K562 (cell line): ENCODE measurements around the gene CNTN4. TPM values are rescaled to one million over a fixed set of nuclear protein-coding genes. Genes with fewer than 3 reads are reported as not detected.

Source experiments
- ATAC-seq: fragments of 200-7000 bp; cut with Tn5 transposase; 3 replicates; pipeline ENCODE4 v1.9.1; 2020; ENCODE audit warnings: moderate library complexity
- BruUV-seq: library from RNA; stranded (reverse); fragments of 400-500 nt; replicated peaks from 2 replicates; lab custom pipeline; 2021; lab: Mats Ljungman, UMichigan
- CTCF ChIA-PET: fragments of 300-600 bp; formaldehyde crosslinking; extraction: SDS; loops from one replicate; lab custom pipeline; 2021; ENCODE audit warnings: low intra/inter-chr PET ratio; lab: Yijun Ruan, JAX
- POLR2A ChIA-PET: fragments of 300-600, 350-650 bp; sonication (Branson Sonifier 250); formaldehyde crosslinking; extraction: SDS; loops from one replicate; lab custom pipeline; 2021; ENCODE audit warnings: antibody characterized with exemption, inconsistent platforms; lab: Yijun Ruan, JAX
- DNase-seq, 4 experiments: peaks; one replicate each; pipeline versions ENCODE4 v3.0.0 to v3.0.0-alpha.2; 2011 to 2018; ENCODE audit warnings: low spot score in 3 of 4, mixed read lengths in 3 of 4; ENCODE audit errors: extremely low read depth in 1 of 4
- FAIRE-seq: peaks from 2 replicates; lab custom pipeline; 2011; peaks lifted over from hg19 to GRCh38; lab: Jason Lieb, UNC
- H2AFZ ChIP-seq: 2 replicates; pipeline ENCODE4 v1.6.0; 2011; ENCODE audit warnings: low read depth, low read length, control low read depth, inconsistent platforms
- H3K27ac ChIP-seq: fragments of 200-600 bp; 3 replicates; pipeline ENCODE4 v1.8.0; 2011; ENCODE audit warnings: low read depth, mild to moderate bottlenecking, control low read depth, inconsistent platforms, low read length, moderate library complexity, mixed read lengths; ENCODE audit errors: extremely low read depth
- H3K27me3 ChIP-seq, 2 experiments: fragments of 300-600 bp in 1 of 2; 2 replicates in 1 of 2; 3 replicates in 1 of 2; pipeline versions ENCODE4 v1.6.0 to v1.8.0; 2011; ENCODE audit warnings: inconsistent platforms in 2 of 2, low read length in 2 of 2, mild to moderate bottlenecking in 1 of 2, mixed read lengths in 1 of 2, moderate library complexity in 1 of 2; ENCODE audit not compliant: control insufficient read depth in 2 of 2, insufficient read depth in 2 of 2
- H3K36me3 ChIP-seq: fragments of 300-600 bp; 3 replicates; pipeline ENCODE4 v1.8.0; 2011; ENCODE audit warnings: mild to moderate bottlenecking, low read length, inconsistent platforms; ENCODE audit not compliant: control insufficient read depth, insufficient read depth
- H3K4me1 ChIP-seq, 2 experiments: fragments of 200-600 bp in 1 of 2; replicated peaks in 1 of 2; 2 replicates in 1 of 2; 3 replicates in 1 of 2; pipeline versions ENCODE4 v1.5.1 to v1.8.0; 2011; ENCODE audit warnings: inconsistent platforms in 2 of 2, low read length in 2 of 2, mild to moderate bottlenecking in 1 of 2, mixed read lengths in 1 of 2, moderate library complexity in 1 of 2; ENCODE audit not compliant: control insufficient read depth in 2 of 2, insufficient read depth in 2 of 2
- H3K4me2 ChIP-seq: 2 replicates; pipeline ENCODE4 v1.6.1; 2011; ENCODE audit warnings: low read length, control low read depth, inconsistent platforms, mixed read lengths; ENCODE audit not compliant: insufficient read depth
- H3K4me3 ChIP-seq: fragments of 200-600 bp; sonication (generic), shearing (Covaris generic); 2 replicates; pipeline ENCODE4 v1.5.1; 2016; ENCODE audit warnings: control low read depth, inconsistent platforms
- H3K79me2 ChIP-seq: fragments of 200-600 bp; 3 replicates; pipeline ENCODE4 v1.8.0; 2011; ENCODE audit warnings: low read length, inconsistent platforms; ENCODE audit not compliant: control insufficient read depth, insufficient read depth
- H3K9ac ChIP-seq, 2 experiments: 2 replicates each; pipeline versions ENCODE4 v1.6.0 to v1.6.1; 2011; ENCODE audit warnings: low read depth in 2 of 2, low read length in 2 of 2, control low read depth in 1 of 2, inconsistent platforms in 1 of 2, mild to moderate bottlenecking in 1 of 2, mixed read lengths in 1 of 2; ENCODE audit not compliant: insufficient read depth in 1 of 2
- H3K9me1 ChIP-seq: one replicate; pipeline ENCODE4 v1.6.0; 2011; ENCODE audit warnings: inconsistent platforms, mild to moderate bottlenecking, low read length, moderate library complexity; ENCODE audit not compliant: control insufficient read depth, insufficient read depth
- H3K9me3 ChIP-seq: replicated peaks from 2 replicates; pipeline ENCODE4 v1.5.1; 2011; ENCODE audit warnings: low read depth, low read length, inconsistent platforms; ENCODE audit not compliant: control insufficient read depth, insufficient read depth
- H4K20me1 ChIP-seq: replicated peaks from 2 replicates; pipeline ENCODE4 v1.6.1; 2011; ENCODE audit warnings: low read length, inconsistent platforms, mixed read lengths; ENCODE audit not compliant: control insufficient read depth, insufficient read depth
- DNMT1 ChIP-seq: fragments of 450-650 bp; IDR thresholded peaks from 2 replicates; pipeline ENCODE4 v1.6.1; 2016; ENCODE audit warnings: antibody characterized with exemption, mild to moderate bottlenecking
- HNRNPLL ChIP-seq: fragments of 200-400 bp; formaldehyde crosslinking; IDR thresholded peaks from 2 replicates; pipeline ENCODE4 v1.6.1; 2017; ENCODE audit warnings: low read length, low read depth, mild to moderate bottlenecking; ENCODE audit not compliant: poor library complexity, severe bottlenecking
- NR3C1 ChIP-seq: sonication (generic); formaldehyde crosslinking; IDR thresholded peaks from 2 replicates; pipeline ENCODE4 v1.8.1; 2022; ENCODE audit warnings: missing genetic modification reagents
- SPI1 ChIP-seq: IDR thresholded peaks from 2 replicates; pipeline ENCODE4 v1.6.1; 2011; ENCODE audit warnings: low read depth, low read length, control low read depth, borderline replicate concordance
- TAF15 ChIP-seq: fragments of 200-400 bp; formaldehyde crosslinking; IDR thresholded peaks from 2 replicates; pipeline ENCODE4 v1.6.1; 2017; ENCODE audit warnings: mild to moderate bottlenecking, low read depth, low read length, moderate library complexity
- XRCC4 ChIP-seq: IDR thresholded peaks from one replicate; pipeline ENCODE4 v1.6.1; 2011; ENCODE audit not compliant: insufficient read depth, insufficient read length; ENCODE audit errors: extremely low read depth
- XRCC5 ChIP-seq: fragments of 200-400 bp; formaldehyde crosslinking; IDR thresholded peaks from 2 replicates; pipeline ENCODE4 v1.6.1; 2017; ENCODE audit warnings: low read depth, mild to moderate bottlenecking, low read length
- ZNF274 ChIP-seq: IDR thresholded peaks from 2 replicates; pipeline ENCODE4 v1.6.1; 2011; ENCODE audit warnings: low read depth, mild to moderate bottlenecking, low read length, moderate library complexity, borderline replicate concordance
- ZNF282 ChIP-seq: sonication (generic); formaldehyde crosslinking; IDR thresholded peaks from 2 replicates; pipeline ENCODE4 v1.8.1; 2023; ENCODE audit warnings: missing genetic modification reagents
- ZNF324 ChIP-seq: fragments of 250-450 bp; sonication (Bioruptor Pico); IDR thresholded peaks from 2 replicates; pipeline ENCODE4 v1.4.0; 2020; ENCODE audit warnings: mild to moderate bottlenecking
- ZNF717 ChIP-seq: fragments of 250-450 bp; sonication (Bioruptor Pico); IDR thresholded peaks from 2 replicates; pipeline ENCODE4 v1.5.0; 2021
- WGBS: fragments of 100-300 bp; shearing (Covaris generic); methylation state at CpG from one replicate; pipeline ENCODE4 v1.1.6; 2016; ENCODE audit warnings: low coverage, mixed read lengths; ENCODE audit not compliant: insufficient coverage; ENCODE audit errors: missing lambda C conversion rate; 5-methylcytosine and 5-hydroxymethylcytosine counted together
- in situ Hi-C: fragments of 300-500 bp; cut with MboI; formaldehyde crosslinking; loops from 4 replicates; pipeline ENCODE4 v1.15.0; 2018; ENCODE audit warnings: inconsistent platforms, mixed read lengths
- intact Hi-C: fragments of 100-400 bp; cut with micrococcal nuclease; formaldehyde crosslinking; loops from 2 replicates; pipeline ENCODE4 v1.14.2; 2022
- polyA plus RNA-seq, 8 experiments: library from polyadenylated mRNA; depleted of rRNA in 4 of 8; stranded (reverse) in 5 of 8; unstranded in 3 of 8; fragments of >200 nt; fragmentation: Nextera tagmentation in 2 of 8; fragmentation: Illumina TruSeq in 1 of 8; extraction: Ambion mirVana in 2 of 8; extraction: Trizol in 1 of 8; gene quantifications; 2 replicates each; pipeline versions ENCODE4 v1.2.1 to v1.2.3, GENCODE V29; 2011 to 2014; ENCODE audit warnings: inconsistent platforms in 1 of 8, missing spikeins in 1 of 8
- total RNA-seq, 7 experiments: library from RNA; depleted of rRNA in 6 of 7; stranded (reverse); fragments of >200 nt in 6 of 7; fragmentation: Illumina TruSeq in 2 of 7; extraction: Trizol in 2 of 7; gene quantifications; 2 replicates each; pipeline versions ENCODE4 v1.2.1 to v1.2.3, GENCODE V29; 2011 to 2021; ENCODE audit warnings: low replicate concordance in 1 of 7
- TF ChIP-seq, protein P1 (sequence below): sonication (generic); formaldehyde crosslinking; IDR thresholded peaks from 2 replicates; pipeline ENCODE4 v1.8.0; 2022; ENCODE audit warnings: mild to moderate bottlenecking, missing genetic modification reagents
- TF ChIP-seq, protein P2 (sequence below): fragments of 250-450 bp; sonication (Bioruptor Pico); IDR thresholded peaks from 2 replicates; pipeline ENCODE4 v1.5.0; 2021
- TF ChIP-seq, protein P3 (sequence below), 2 experiments: fragments of 150-350 bp in 1 of 2; IDR thresholded peaks; 2 replicates each; pipeline ENCODE4 v1.6.1; 2012 to 2016; ENCODE audit warnings: low read depth in 2 of 2, low read length in 2 of 2, mild to moderate bottlenecking in 1 of 2, moderate library complexity in 1 of 2

CNTN4 gene
- total and polyA plus RNA-seq, 9 of the 15 experiments (the other 6 are each of a cell fraction or from before 2014, with no cell fraction given) = not detected

DNA sequence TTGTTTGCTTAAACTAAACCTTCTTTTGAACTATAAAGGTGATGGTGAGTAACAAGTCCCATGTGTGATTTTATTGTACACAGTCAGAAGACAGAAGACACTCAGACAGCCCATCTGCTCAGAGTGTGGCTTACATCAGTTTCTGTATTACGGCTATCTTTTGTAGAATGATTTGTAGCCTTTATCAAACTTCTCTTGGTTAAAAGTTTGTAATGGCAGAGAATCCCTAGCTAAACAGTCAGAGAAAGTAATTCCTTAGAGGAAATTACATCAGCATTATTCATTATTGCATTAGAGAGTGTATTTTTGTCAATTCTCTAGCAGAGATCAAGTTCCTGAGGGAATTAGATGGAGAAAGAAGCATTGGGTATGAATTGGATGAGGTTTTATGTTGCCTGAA, 500.8 kb downstream of the CNTN4 start (continued):
- TF ChIP-seq, protein P1, sequence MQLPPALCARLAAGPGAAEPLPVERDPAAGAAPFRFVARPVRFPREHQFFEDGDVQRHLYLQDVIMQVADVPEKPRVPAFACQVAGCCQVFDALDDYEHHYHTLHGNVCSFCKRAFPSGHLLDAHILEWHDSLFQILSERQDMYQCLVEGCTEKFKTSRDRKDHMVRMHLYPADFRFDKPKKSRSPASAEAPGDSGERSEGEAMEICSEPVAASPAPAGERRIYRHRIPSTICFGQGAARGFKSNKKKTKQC = no peak
- no peak for TF ChIP-seq TAF15
- TF ChIP-seq HNRNPLL = no peak
- no peak for TF ChIP-seq XRCC4
- no peak for TF ChIP-seq XRCC5
- TF ChIP-seq, protein P2, sequence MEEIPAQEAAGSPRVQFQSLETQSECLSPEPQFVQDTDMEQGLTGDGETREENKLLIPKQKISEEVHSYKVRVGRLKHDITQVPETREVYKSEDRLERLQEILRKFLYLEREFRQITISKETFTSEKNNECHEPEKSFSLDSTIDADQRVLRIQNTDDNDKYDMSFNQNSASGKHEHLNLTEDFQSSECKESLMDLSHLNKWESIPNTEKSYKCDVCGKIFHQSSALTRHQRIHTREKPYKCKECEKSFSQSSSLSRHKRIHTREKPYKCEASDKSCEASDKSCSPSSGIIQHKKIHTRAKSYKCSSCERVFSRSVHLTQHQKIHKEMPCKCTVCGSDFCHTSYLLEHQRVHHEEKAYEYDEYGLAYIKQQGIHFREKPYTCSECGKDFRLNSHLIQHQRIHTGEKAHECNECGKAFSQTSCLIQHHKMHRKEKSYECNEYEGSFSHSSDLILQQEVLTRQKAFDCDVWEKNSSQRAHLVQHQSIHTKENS (CRISPR knock-in tag) = no peak
- no peak for TF ChIP-seq ZNF717
- TF ChIP-seq, all 486 proteins: peak for 0

DNA sequence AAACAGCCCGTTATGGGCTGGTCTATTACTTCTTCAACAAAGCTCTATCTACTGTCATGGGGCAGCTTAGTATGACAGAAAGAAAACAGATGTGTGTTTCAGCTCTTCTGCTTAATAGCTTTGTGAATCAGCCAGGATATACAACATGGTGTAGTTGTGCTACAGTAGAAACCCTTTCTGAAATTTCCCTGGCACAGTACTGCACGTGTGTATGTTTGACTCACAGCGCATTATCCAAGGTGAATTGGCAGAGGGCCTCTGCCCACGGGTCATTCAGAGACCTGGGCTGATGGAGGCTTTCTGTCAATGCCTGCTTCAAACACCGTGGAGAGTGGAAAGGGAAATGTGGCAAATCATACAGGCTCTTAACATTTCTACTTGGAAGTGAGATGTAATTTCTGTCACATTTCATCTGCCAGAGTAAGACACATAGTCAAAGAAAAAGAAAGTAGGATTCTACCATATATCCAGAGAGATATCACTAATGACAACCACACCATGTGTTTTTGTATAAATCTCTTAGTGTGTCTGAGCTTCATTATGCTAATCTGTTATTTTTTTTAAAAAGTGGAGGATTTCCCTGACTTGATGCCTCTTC, 505.1 kb downstream of the CNTN4 start:
- Histone ChIP-seq H3K4me3 (no peak overlapping the region), H3K9ac (no peak overlapping the region), H4K20me1 (no peaks in the 10 kb centered on the region), H2AFZ (no peak overlapping the region), H3K27me3 (no peaks in the 10 kb centered on the region), H3K4me2 (no peak overlapping the region), H3K4me1 (no peaks in the 10 kb centered on the region), H3K9me1 (no peaks in the 10 kb centered on the region), H3K36me3 (no peaks in the 10 kb centered on the region), H3K27ac (no peak overlapping the region), H3K79me2 (no peaks in the 10 kb centered on the region), H3K9me3 (0 out of 2 replicates have a peak, but pooled peaks cover 4% of the 10 kb centered on the region)
- WGBS = 2% methylated on average over 5 of the region's 5 CpGs
- ChIA-PET POLR2A (no interaction called here), CTCF (no interaction called here)
- no TSS peak for BruUV-seq
- in situ Hi-C loops = no loop called here
- no peak for FAIRE-seq
- no peak for DNase-seq
- no peak for ATAC-seq
- intact Hi-C loops = no loop called here
- TF ChIP-seq DNMT1 (no peak), ZNF282 (CRISPR knock-in tag) (no peak), ZNF324 (no peak), SPI1 (no peak), ZNF274 (no peak), NR3C1 (CRISPR knock-in tag) (no peak)
- TF ChIP-seq, protein P3, sequence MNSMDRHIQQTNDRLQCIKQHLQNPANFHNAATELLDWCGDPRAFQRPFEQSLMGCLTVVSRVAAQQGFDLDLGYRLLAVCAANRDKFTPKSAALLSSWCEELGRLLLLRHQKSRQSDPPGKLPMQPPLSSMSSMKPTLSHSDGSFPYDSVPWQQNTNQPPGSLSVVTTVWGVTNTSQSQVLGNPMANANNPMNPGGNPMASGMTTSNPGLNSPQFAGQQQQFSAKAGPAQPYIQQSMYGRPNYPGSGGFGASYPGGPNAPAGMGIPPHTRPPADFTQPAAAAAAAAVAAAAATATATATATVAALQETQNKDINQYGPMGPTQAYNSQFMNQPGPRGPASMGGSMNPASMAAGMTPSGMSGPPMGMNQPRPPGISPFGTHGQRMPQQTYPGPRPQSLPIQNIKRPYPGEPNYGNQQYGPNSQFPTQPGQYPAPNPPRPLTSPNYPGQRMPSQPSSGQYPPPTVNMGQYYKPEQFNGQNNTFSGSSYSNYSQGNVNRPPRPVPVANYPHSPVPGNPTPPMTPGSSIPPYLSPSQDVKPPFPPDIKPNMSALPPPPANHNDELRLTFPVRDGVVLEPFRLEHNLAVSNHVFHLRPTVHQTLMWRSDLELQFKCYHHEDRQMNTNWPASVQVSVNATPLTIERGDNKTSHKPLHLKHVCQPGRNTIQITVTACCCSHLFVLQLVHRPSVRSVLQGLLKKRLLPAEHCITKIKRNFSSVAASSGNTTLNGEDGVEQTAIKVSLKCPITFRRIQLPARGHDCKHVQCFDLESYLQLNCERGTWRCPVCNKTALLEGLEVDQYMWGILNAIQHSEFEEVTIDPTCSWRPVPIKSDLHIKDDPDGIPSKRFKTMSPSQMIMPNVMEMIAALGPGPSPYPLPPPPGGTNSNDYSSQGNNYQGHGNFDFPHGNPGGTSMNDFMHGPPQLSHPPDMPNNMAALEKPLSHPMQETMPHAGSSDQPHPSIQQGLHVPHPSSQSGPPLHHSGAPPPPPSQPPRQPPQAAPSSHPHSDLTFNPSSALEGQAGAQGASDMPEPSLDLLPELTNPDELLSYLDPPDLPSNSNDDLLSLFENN (IDR thresholded peaks at IDR 0.05; ENCODE audit: low read depth in 2 of 2, low read length in 2 of 2) = no peak
- TF ChIP-seq, all 486 proteins: peak for 0
